ENCODE measurements around the gene SUSD3. TPM values are rescaled to one million over a fixed set of nuclear protein-coding genes. Genes with fewer than 3 reads are reported as not detected.

SUSD3 gene
- total and polyA plus RNA-seq, 2 donors (not counting 1 experiment from before 2014, with no cell fraction given), result 0.17 to 4.6 TPM

- Histone ChIP-seq H3K9ac (ENCODE audit: insufficient read depth, low read length) (no peak overlapping the region), H2AFZ (ENCODE audit: low read length) (no peak overlapping the region)
Measured at GRCh38 chr9:93091453-93092081, 33.1 kb downstream of the SUSD3 start.

GRCh38 chr9:93092251-93092991, 33.9 kb downstream of the SUSD3 start:
- Histone ChIP-seq H3K9ac (ENCODE audit: insufficient read depth, low read length) (no peak overlapping the region), H3K4me3 (replicated peaks in 1 of 4; ENCODE audit: control extremely low read depth in 1 of 4, insufficient read depth in 1 of 4, low read depth in 3 of 4, low read length in 4 of 4) (no peak overlapping the region), H2AFZ (ENCODE audit: low read length) (no peak overlapping the region), H3K36me3 (ENCODE audit: control insufficient read depth, insufficient read depth, low read length) (no peaks in the 10 kb centered on the region), H3K9me3 (ENCODE audit: control insufficient read depth, insufficient read depth, low read depth, low read length) (no peaks in the 10 kb centered on the region), H3K4me1 (ENCODE audit: control insufficient read depth, extremely low read depth, insufficient read depth, low read length) (peaks cover 10% of the 10 kb centered on the region), H4K20me1 (ENCODE audit: control insufficient read depth, extremely low read depth, insufficient read depth, low read length) (no peaks in the 10 kb centered on the region), H3K27ac (ENCODE audit: insufficient read depth, low read length) (peak overlapping the region; percentile 56), H3K79me2 (ENCODE audit: control insufficient read depth, insufficient read depth, low read length) (peaks cover 13% of the 10 kb centered on the region), H3K4me2 (ENCODE audit: extremely low read depth, insufficient read depth, low read length) (no peak overlapping the region), H3K27me3 (ENCODE audit: control insufficient read depth, insufficient read depth, low read length) (no peaks in the 10 kb centered on the region)
- TF ChIP-seq EZH2 (IDR thresholded peaks at IDR 0.05; ENCODE audit: low read length, missing control alignments) (no peak), CTCF (conservative IDR thresholded peaks at IDR 0.05 in 1 of 2, IDR thresholded peaks at IDR 0.05 in 1 of 2; ENCODE audit: low read depth in 1 of 2, low read length in 2 of 2) (no peak)
- DNase-seq (ENCODE audit: low read depth in 2 of 2), result no peak

More at GRCh38 chr9:93091453-93092081, 33.1 kb downstream of the SUSD3 start:
- Histone ChIP-seq H3K79me2 (ENCODE audit: control insufficient read depth, insufficient read depth, low read length) (peaks cover 4% of the 10 kb centered on the region), H3K27ac (ENCODE audit: insufficient read depth, low read length) (peak overlapping the region; percentile 56), H3K4me1 (ENCODE audit: control insufficient read depth, extremely low read depth, insufficient read depth, low read length) (peaks cover 10% of the 10 kb centered on the region), H3K36me3 (ENCODE audit: control insufficient read depth, insufficient read depth, low read length) (no peaks in the 10 kb centered on the region), H4K20me1 (ENCODE audit: control insufficient read depth, extremely low read depth, insufficient read depth, low read length) (no peaks in the 10 kb centered on the region), H3K4me3 (replicated peaks in 1 of 4; ENCODE audit: control extremely low read depth in 1 of 4, insufficient read depth in 1 of 4, low read depth in 3 of 4, low read length in 4 of 4) (no peak overlapping the region), H3K27me3 (ENCODE audit: control insufficient read depth, insufficient read depth, low read length) (no peaks in the 10 kb centered on the region), H3K9me3 (ENCODE audit: control insufficient read depth, insufficient read depth, low read depth, low read length) (no peaks in the 10 kb centered on the region), H3K4me2 (ENCODE audit: extremely low read depth, insufficient read depth, low read length) (no peak overlapping the region)
- TF ChIP-seq EZH2 (IDR thresholded peaks at IDR 0.05; ENCODE audit: low read length, missing control alignments) (no peak), CTCF (conservative IDR thresholded peaks at IDR 0.05 in 1 of 2, IDR thresholded peaks at IDR 0.05 in 1 of 2; ENCODE audit: low read depth in 1 of 2, low read length in 2 of 2) (no peak)
- DNase-seq (ENCODE audit: low read depth in 2 of 2), result peak; percentile 90 to 91

GRCh38 chr9:93093127-93093876, 34.8 kb downstream of the SUSD3 start:
- H3K79me2 ChIP-seq (ENCODE audit: control insufficient read depth, insufficient read depth, low read length), result peaks cover 22% of the 10 kb centered on the region
- H3K9me3 ChIP-seq (ENCODE audit: control insufficient read depth, insufficient read depth, low read depth, low read length), result no peaks in the 10 kb centered on the region
- no peaks in the 10 kb centered on the region for H3K36me3 ChIP-seq (ENCODE audit: control insufficient read depth, insufficient read depth, low read length)
- TF ChIP-seq CTCF (conservative IDR thresholded peaks at IDR 0.05 in 1 of 2, IDR thresholded peaks at IDR 0.05 in 1 of 2; ENCODE audit: low read depth in 1 of 2, low read length in 2 of 2) (no peak), EZH2 (IDR thresholded peaks at IDR 0.05; ENCODE audit: low read length, missing control alignments) (no peak)
- no peak overlapping the region for H3K4me3 ChIP-seq (replicated peaks in 1 of 4; ENCODE audit: control extremely low read depth in 1 of 4, insufficient read depth in 1 of 4, low read depth in 3 of 4, low read length in 4 of 4)
- no peak overlapping the region for H3K4me2 ChIP-seq (ENCODE audit: extremely low read depth, insufficient read depth, low read length)
- no peak overlapping the region for H3K27ac ChIP-seq (ENCODE audit: insufficient read depth, low read length)
- no peaks in the 10 kb centered on the region for H3K27me3 ChIP-seq (ENCODE audit: control insufficient read depth, insufficient read depth, low read length)
- no peak for DNase-seq (ENCODE audit: low read depth in 2 of 2)
- H2AFZ ChIP-seq (ENCODE audit: low read length), result no peak overlapping the region
- no peak overlapping the region for H3K9ac ChIP-seq (ENCODE audit: insufficient read depth, low read length)
- H3K4me1 ChIP-seq (ENCODE audit: control insufficient read depth, extremely low read depth, insufficient read depth, low read length), result peaks cover 18% of the 10 kb centered on the region
- no peaks in the 10 kb centered on the region for H4K20me1 ChIP-seq (ENCODE audit: control insufficient read depth, extremely low read depth, insufficient read depth, low read length)
